ENCODE measurements around the gene FMNL2. TPM values are rescaled to one million over a fixed set of nuclear protein-coding genes. Genes with fewer than 3 reads are reported as not detected.
A peak's percentile ranks its signal among the peaks of the same experiment; 100 is the strongest.

The FMNL2 gene
- total RNA-seq, 1 donor from 2014 or later: 34.3 TPM

GRCh38 chr2:152348388-152348787 is 13.4 kb downstream of the FMNL2 start:
- no peak overlapping the region for H3K27ac Mint-ChIP-seq (ENCODE audit: unreplicated experiment)

DNA sequence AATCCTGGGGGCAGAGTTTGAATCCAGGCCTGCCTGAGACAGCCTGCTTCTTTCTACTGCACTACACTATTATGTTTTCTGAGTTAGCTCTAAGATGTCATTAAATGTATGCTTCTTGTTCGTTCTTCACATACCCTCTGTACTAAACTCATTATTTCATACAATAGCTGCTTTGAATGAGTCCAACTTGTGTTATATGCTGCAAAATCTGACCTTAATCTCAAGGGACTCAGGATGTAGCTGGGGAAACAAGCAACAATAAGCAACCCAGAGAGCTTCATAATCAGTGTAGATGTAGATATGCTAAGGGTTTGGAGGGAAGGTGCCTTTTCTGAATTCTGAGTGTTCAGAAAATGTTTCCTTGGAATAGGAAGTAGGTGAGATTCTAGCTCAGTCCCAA is 14.4 kb downstream of the FMNL2 start:
- Histone ChIP-seq H4K20me1 (ENCODE audit: insufficient read depth, low read length) (peaks cover 74% of the 10 kb centered on the region), H3K9ac (ENCODE audit: low read length) (no peak overlapping the region), H3K36me3 (ENCODE audit: insufficient read depth, low read length) (no peaks in the 10 kb centered on the region), H3K9me3 (ENCODE audit: insufficient read depth, low read depth, low read length) (no peaks in the 10 kb centered on the region), H3K4me3 (ENCODE audit: insufficient read depth, low read depth, low read length) (no peak overlapping the region), H3K4me1 (ENCODE audit: insufficient read depth, low read length) (peaks cover 6% of the 10 kb centered on the region), H3K4me2 (ENCODE audit: low read length) (no peak overlapping the region), H2AFZ (ENCODE audit: low read depth, low read length) (no peak overlapping the region), H3K27ac (ENCODE audit: low read depth, low read length) (no peak overlapping the region), H3K79me2 (ENCODE audit: insufficient read depth, low read length) (peaks cover 54% of the 10 kb centered on the region), H3K27me3 (ENCODE audit: insufficient read depth, low read length) (peaks cover 6% of the 10 kb centered on the region)
- Mint-ChIP-seq H3K27ac (ENCODE audit: unreplicated experiment) (no peak overlapping the region), H3K4me1 (ENCODE audit: low read depth, unreplicated experiment) (peaks cover 14% of the 10 kb centered on the region), H3K9me3 (ENCODE audit: unreplicated experiment) (peaks cover 2% of the 10 kb centered on the region), H3K27me3 (ENCODE audit: low read depth, unreplicated experiment) (peaks cover 19% of the 10 kb centered on the region), H3K4me3 (ENCODE audit: unreplicated experiment) (no peak overlapping the region), H3K36me3 (ENCODE audit: low read depth, unreplicated experiment) (peaks cover 3% of the 10 kb centered on the region)
- no peak for TF ChIP-seq EZH2 (IDR thresholded peaks at IDR 0.05; ENCODE audit: insufficient read depth, low read length)
- TF ChIP-seq, protein P1, sequence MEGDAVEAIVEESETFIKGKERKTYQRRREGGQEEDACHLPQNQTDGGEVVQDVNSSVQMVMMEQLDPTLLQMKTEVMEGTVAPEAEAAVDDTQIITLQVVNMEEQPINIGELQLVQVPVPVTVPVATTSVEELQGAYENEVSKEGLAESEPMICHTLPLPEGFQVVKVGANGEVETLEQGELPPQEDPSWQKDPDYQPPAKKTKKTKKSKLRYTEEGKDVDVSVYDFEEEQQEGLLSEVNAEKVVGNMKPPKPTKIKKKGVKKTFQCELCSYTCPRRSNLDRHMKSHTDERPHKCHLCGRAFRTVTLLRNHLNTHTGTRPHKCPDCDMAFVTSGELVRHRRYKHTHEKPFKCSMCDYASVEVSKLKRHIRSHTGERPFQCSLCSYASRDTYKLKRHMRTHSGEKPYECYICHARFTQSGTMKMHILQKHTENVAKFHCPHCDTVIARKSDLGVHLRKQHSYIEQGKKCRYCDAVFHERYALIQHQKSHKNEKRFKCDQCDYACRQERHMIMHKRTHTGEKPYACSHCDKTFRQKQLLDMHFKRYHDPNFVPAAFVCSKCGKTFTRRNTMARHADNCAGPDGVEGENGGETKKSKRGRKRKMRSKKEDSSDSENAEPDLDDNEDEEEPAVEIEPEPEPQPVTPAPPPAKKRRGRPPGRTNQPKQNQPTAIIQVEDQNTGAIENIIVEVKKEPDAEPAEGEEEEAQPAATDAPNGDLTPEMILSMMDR (IDR thresholded peaks at IDR 0.05; ENCODE audit: insufficient read depth, low read depth, low read length): no peak
- no peak for DNase-seq (ENCODE audit: low read depth)
- no peak for FAIRE-seq

More at GRCh38 chr2:152348388-152348787, 13.4 kb downstream of the FMNL2 start:
- DNase-seq (ENCODE audit: low read depth): peak; percentile 30
- H3K79me2 ChIP-seq (ENCODE audit: insufficient read depth, low read length): peaks cover 51% of the 10 kb centered on the region
- peaks cover 9% of the 10 kb centered on the region for H3K36me3 Mint-ChIP-seq (ENCODE audit: low read depth, unreplicated experiment)
- no peak for FAIRE-seq
- peaks cover 22% of the 10 kb centered on the region for H3K27me3 Mint-ChIP-seq (ENCODE audit: low read depth, unreplicated experiment)
- no peak overlapping the region for H2AFZ ChIP-seq (ENCODE audit: low read depth, low read length)
- H3K36me3 ChIP-seq (ENCODE audit: insufficient read depth, low read length): no peaks in the 10 kb centered on the region
- H3K9ac ChIP-seq (ENCODE audit: low read length): no peak overlapping the region
- H3K4me1 ChIP-seq (ENCODE audit: insufficient read depth, low read length): peaks cover 3% of the 10 kb centered on the region
- TF ChIP-seq, protein P1 (IDR thresholded peaks at IDR 0.05; ENCODE audit: insufficient read depth, low read depth, low read length): no peak
- no peak for TF ChIP-seq EZH2 (IDR thresholded peaks at IDR 0.05; ENCODE audit: insufficient read depth, low read length)
- H3K9me3 Mint-ChIP-seq (ENCODE audit: unreplicated experiment): peaks cover 2% of the 10 kb centered on the region
- H3K27ac ChIP-seq (ENCODE audit: low read depth, low read length): no peak overlapping the region
- H3K4me1 Mint-ChIP-seq (ENCODE audit: low read depth, unreplicated experiment): peaks cover 14% of the 10 kb centered on the region
- H3K9me3 ChIP-seq (ENCODE audit: insufficient read depth, low read depth, low read length): no peaks in the 10 kb centered on the region
- H3K4me3 Mint-ChIP-seq (ENCODE audit: unreplicated experiment): no peak overlapping the region
- peaks cover 74% of the 10 kb centered on the region for H4K20me1 ChIP-seq (ENCODE audit: insufficient read depth, low read length)
- peaks cover 6% of the 10 kb centered on the region for H3K27me3 ChIP-seq (ENCODE audit: insufficient read depth, low read length)
- no peak overlapping the region for H3K4me2 ChIP-seq (ENCODE audit: low read length)
- no peak overlapping the region for H3K4me3 ChIP-seq (ENCODE audit: insufficient read depth, low read depth, low read length)

DNA sequence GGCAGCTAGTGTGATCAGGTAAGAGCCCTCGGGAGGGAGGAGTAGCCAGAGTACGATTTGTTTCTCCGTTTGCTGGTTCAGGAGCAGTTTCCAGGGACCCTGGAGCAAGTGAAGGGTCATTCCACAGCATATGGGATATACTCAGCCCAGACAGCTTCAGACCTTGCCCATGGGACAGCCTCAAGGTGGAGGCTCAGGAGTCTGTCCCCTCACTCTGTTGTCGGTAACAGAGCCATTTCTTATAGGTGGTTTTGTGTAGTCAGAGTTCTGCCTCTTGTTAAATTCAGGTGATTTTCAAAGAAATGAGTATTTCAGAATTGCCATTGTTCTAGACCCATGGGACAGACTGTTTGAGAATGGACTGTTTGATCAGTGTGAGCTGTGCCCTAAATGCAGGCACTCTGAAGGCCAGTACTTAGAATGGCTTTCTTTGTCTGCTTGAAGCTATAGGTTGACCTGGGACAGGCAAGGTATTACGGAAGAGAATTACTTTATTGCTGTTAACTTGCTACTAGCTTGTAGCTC is 15.2 kb downstream of the FMNL2 start:
- no peaks in the 10 kb centered on the region for H3K36me3 ChIP-seq (ENCODE audit: insufficient read depth, low read length)
- TF ChIP-seq, protein P1 (IDR thresholded peaks at IDR 0.05; ENCODE audit: insufficient read depth, low read depth, low read length): no peak
- no peak for TF ChIP-seq EZH2 (IDR thresholded peaks at IDR 0.05; ENCODE audit: insufficient read depth, low read length)
- peaks cover 19% of the 10 kb centered on the region for H3K27me3 Mint-ChIP-seq (ENCODE audit: low read depth, unreplicated experiment)
- peaks cover 17% of the 10 kb centered on the region for H3K4me1 Mint-ChIP-seq (ENCODE audit: low read depth, unreplicated experiment)
- no peak overlapping the region for H3K4me3 ChIP-seq (ENCODE audit: insufficient read depth, low read depth, low read length)
- H2AFZ ChIP-seq (ENCODE audit: low read depth, low read length): no peak overlapping the region
- peaks cover 54% of the 10 kb centered on the region for H3K79me2 ChIP-seq (ENCODE audit: insufficient read depth, low read length)
- no peak for DNase-seq (ENCODE audit: low read depth)
- peaks cover 2% of the 10 kb centered on the region for H3K9me3 Mint-ChIP-seq (ENCODE audit: unreplicated experiment)
- no peak for FAIRE-seq
- no peaks in the 10 kb centered on the region for H3K9me3 ChIP-seq (ENCODE audit: insufficient read depth, low read depth, low read length)
- H3K27me3 ChIP-seq (ENCODE audit: insufficient read depth, low read length): peaks cover 6% of the 10 kb centered on the region
- no peak overlapping the region for H3K9ac ChIP-seq (ENCODE audit: low read length)
- no peak overlapping the region for H3K27ac Mint-ChIP-seq (ENCODE audit: unreplicated experiment)
- peaks cover 3% of the 10 kb centered on the region for H3K36me3 Mint-ChIP-seq (ENCODE audit: low read depth, unreplicated experiment)
- no peak overlapping the region for H3K4me3 Mint-ChIP-seq (ENCODE audit: unreplicated experiment)
- H3K27ac ChIP-seq (ENCODE audit: low read depth, low read length): no peak overlapping the region
- H3K4me1 ChIP-seq (ENCODE audit: insufficient read depth, low read length): peaks cover 6% of the 10 kb centered on the region
- H4K20me1 ChIP-seq (ENCODE audit: insufficient read depth, low read length): peaks cover 78% of the 10 kb centered on the region
- H3K4me2 ChIP-seq (ENCODE audit: low read length): no peak overlapping the region

Data from astrocyte (in vitro differentiated cells and primary cell).